Activated T-cell treated with anti-CD3 and anti-CD28 coated beads, Interleukin-2, amount 50 U/mL, for 72 hours (primary cell): ENCODE results near the gene RPS26. TPM values are rescaled to one million over a fixed set of nuclear protein-coding genes. Genes with fewer than 3 reads are reported as not detected.
A peak's percentile ranks its signal among the peaks of the same experiment; 100 is the strongest.

ENCODE experiments used
- ATAC-seq, 2 donors: fragments of 150-1000 bp; cut with Tn5 transposase; replicated peaks in 1 of 2; 2 replicates each; pipeline ENCODE4 v1.10.0; 2021; ENCODE audit warnings: moderate library complexity in 2 of 2, mild to moderate bottlenecking in 1 of 2
- DNase-seq, 2 donors: peaks; one replicate each; pipeline ENCODE4 v3.0.0; 2021 to 2022; ENCODE audit warnings: mixed read lengths in 1 of 2
- H3K27ac Mint-ChIP-seq: one replicate; pipeline ENCODE4 v1.8.0; 2022; ENCODE audit warnings: mild to moderate bottlenecking, moderate library complexity, mixed read lengths
- H3K27me3 Mint-ChIP-seq: one replicate; pipeline ENCODE4 v1.8.0; 2022; ENCODE audit warnings: low read depth, mixed read lengths
- H3K36me3 Mint-ChIP-seq, 2 donors: one replicate each; pipeline ENCODE4 v1.8.0; 2022; ENCODE audit warnings: mixed read lengths in 2 of 2, mild to moderate bottlenecking in 1 of 2; ENCODE audit not compliant: insufficient read depth in 2 of 2
- H3K4me1 Mint-ChIP-seq: one replicate; pipeline ENCODE4 v1.8.0; 2022; ENCODE audit warnings: low read depth, mixed read lengths
- H3K4me3 Mint-ChIP-seq, 2 donors: one replicate each; pipeline ENCODE4 v1.8.0; 2022; ENCODE audit warnings: mild to moderate bottlenecking in 2 of 2, mixed read lengths in 2 of 2, moderate library complexity in 2 of 2
- H3K9me3 Mint-ChIP-seq, 2 donors: one replicate each; pipeline ENCODE4 v1.8.0; 2022; ENCODE audit warnings: mixed read lengths in 2 of 2
- total RNA-seq, 2 donors: library from RNA; stranded (reverse); gene quantifications; one replicate each; pipeline ENCODE4 v1.2.3, GENCODE V29; 2022

Gene RPS26
- total RNA-seq, 2 donors from 2014 or later = 23.0 to 28.9 TPM

- Mint-ChIP-seq H3K27me3 (no peaks in the 10 kb centered on the region), H3K27ac (peak overlapping the region; percentile 59), H3K36me3 (peaks cover 2 to 6% of the 10 kb centered on the region in 2 donors), H3K9me3 (no peaks in the 10 kb centered on the region), H3K4me3 (peak overlapping the region; percentile 83 to 85), H3K4me1 (peaks cover 44% of the 10 kb centered on the region)
- DNase-seq = peak; percentile 73 to 75
- peak; percentile 80 to 81 for ATAC-seq
Observed at GRCh38 chr12:56007564-56008559, 33.9 kb upstream of the RPS26 start.

GRCh38 chr12:56010111-56010570 is 31.6 kb upstream of the RPS26 start:
- Mint-ChIP-seq H3K9me3 (no peaks in the 10 kb centered on the region), H3K4me3 (peak overlapping the region in 1 of 2 donors; percentile 5), H3K27me3 (no peaks in the 10 kb centered on the region), H3K27ac (no peak overlapping the region), H3K4me1 (peaks cover 44% of the 10 kb centered on the region), H3K36me3 (peaks cover 0 to 2% of the 10 kb centered on the region in 2 donors)
- DNase-seq = no peak
- ATAC-seq = no peak

- Mint-ChIP-seq H3K4me1 (peaks cover 58% of the 10 kb centered on the region), H3K27me3 (no peaks in the 10 kb centered on the region), H3K27ac (no peak overlapping the region), H3K4me3 (no peak overlapping the region), H3K9me3 (no peaks in the 10 kb centered on the region), H3K36me3 (peaks cover 0 to 2% of the 10 kb centered on the region in 2 donors)
- DNase-seq (no peak), ATAC-seq (no peak)
Observed at GRCh38 chr12:56011509-56012090, 30.1 kb upstream of the RPS26 start.

DNA sequence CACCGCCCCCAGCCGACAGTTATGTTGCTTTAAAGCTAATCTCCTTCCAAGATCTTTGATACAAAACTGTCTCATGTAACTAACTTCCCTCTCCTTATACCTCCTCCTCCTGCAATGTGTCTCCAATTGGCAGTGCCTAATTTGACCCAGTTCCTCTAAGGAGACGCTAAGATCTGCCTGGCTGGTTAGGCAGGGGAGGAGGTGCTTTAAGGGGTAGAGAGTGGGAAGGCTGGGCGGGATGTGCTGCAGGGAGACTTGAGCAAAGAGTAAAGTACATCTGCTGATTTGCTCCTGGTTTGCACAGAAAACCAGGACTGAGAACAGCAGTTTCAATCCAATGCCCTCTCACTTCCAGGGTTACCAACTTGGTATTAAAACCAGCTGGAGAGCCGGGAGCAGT is 28.2 kb upstream of the RPS26 start:
- Mint-ChIP-seq H3K27ac (no peak overlapping the region), H3K4me3 (no peak overlapping the region), H3K27me3 (no peaks in the 10 kb centered on the region), H3K36me3 (peaks cover 0 to 2% of the 10 kb centered on the region in 2 donors), H3K4me1 (peaks cover 44% of the 10 kb centered on the region), H3K9me3 (no peaks in the 10 kb centered on the region)
- DNase-seq (no peak), ATAC-seq (no peak)

- Mint-ChIP-seq H3K4me1 (peaks cover 37% of the 10 kb centered on the region), H3K27ac (no peak overlapping the region), H3K4me3 (no peak overlapping the region), H3K9me3 (no peaks in the 10 kb centered on the region), H3K27me3 (no peaks in the 10 kb centered on the region), H3K36me3 (no peaks in the 10 kb centered on the region)
- no peak for DNase-seq
- no peak for ATAC-seq
Observed at GRCh38 chr12:56014205-56014604, 27.5 kb upstream of the RPS26 start.

DNA sequence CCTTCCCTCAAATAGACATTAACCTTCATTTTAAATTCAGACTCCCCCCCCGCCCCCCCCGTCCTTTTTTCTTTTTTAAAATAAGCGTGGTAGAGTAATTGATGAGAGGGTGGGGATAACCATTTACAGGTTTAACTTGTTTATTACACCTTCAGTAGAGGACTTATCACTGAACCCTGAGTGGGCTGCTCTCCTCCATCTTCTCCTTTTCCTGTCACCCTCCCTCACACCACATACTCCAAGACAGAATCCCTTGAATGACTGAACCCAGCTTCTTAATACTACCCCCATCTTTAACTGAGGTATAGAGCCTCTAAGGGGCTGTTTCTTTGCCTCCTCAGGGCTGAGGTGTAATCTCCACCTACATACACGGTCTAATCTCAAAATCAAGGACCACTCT is 24.5 kb upstream of the RPS26 start:
- ATAC-seq = no peak
- peaks cover 0 to 2% of the 10 kb centered on the region in 2 donors for H3K36me3 Mint-ChIP-seq
- no peaks in the 10 kb centered on the region for H3K9me3 Mint-ChIP-seq
- DNase-seq = no peak
- no peak overlapping the region for H3K4me3 Mint-ChIP-seq
- no peaks in the 10 kb centered on the region for H3K27me3 Mint-ChIP-seq
- peaks cover 38% of the 10 kb centered on the region for H3K4me1 Mint-ChIP-seq
- no peak overlapping the region for H3K27ac Mint-ChIP-seq

GRCh38 chr12:56018356-56018755 is 23.4 kb upstream of the RPS26 start:
- ATAC-seq (no peak), DNase-seq (no peak)
- Mint-ChIP-seq H3K4me1 (peaks cover 49% of the 10 kb centered on the region), H3K9me3 (no peaks in the 10 kb centered on the region), H3K27ac (no peak overlapping the region), H3K4me3 (no peak overlapping the region), H3K36me3 (peaks cover 0 to 2% of the 10 kb centered on the region in 2 donors), H3K27me3 (no peaks in the 10 kb centered on the region)

- peak in 1 of 2 donors; percentile 29 for DNase-seq
- ATAC-seq = peak; percentile 41 to 45
- Mint-ChIP-seq H3K9me3 (no peaks in the 10 kb centered on the region), H3K4me1 (peaks cover 52% of the 10 kb centered on the region), H3K27me3 (no peaks in the 10 kb centered on the region), H3K27ac (peak within 1 kb of the TSS; percentile 96), H3K36me3 (peaks cover under 1 to 2% of the 10 kb centered on the region in 2 donors), H3K4me3 (peak within 1 kb of the TSS; percentile 95 to 97)
Observed at GRCh38 chr12:56020423-56021184, 21.1 kb upstream of the RPS26 start, which contains the start of gene IKZF4. IKZF4 (plus strand) TSS chr12:56021043; CDS start chr12:56021494, 451 bp downstream.

DNA sequence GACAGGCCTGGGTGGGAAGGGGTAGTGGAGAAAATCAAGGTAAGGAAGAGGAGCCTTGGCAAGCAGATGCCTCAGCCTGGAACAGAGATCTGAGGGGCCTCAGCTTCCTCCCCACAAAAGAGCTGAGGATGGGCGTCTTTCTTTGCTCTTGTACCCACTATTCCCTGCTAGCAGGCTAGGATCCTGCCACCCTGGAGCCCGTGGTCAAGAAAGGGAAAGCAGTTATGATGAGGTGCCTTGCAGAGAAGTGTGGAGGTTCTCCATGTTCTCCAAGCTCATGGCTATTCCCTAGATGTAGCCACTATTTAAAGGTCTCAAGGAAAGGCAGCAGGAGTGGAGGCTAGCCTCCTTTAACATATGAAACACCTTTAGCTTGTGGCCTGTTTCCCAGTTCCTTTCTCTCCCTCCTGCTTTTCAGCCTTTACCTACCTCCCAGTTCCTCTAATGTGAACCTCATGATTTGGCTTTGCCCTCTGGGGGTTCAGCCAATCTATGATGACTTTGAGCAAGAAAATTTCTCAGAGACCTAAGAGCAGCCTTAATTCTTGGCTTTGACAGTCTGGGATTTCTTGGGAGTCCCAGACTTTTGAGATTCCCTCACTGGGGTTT is 19.7 kb upstream of the RPS26 start:
- Mint-ChIP-seq H3K9me3 (no peaks in the 10 kb centered on the region), H3K27me3 (no peaks in the 10 kb centered on the region), H3K4me3 (peak overlapping the region; percentile 95 to 97), H3K4me1 (peaks cover 43% of the 10 kb centered on the region), H3K36me3 (peaks cover 2% of the 10 kb centered on the region in 2 donors), H3K27ac (peak overlapping the region; percentile 96)
- ATAC-seq (no peak), DNase-seq (no peak)

DNA sequence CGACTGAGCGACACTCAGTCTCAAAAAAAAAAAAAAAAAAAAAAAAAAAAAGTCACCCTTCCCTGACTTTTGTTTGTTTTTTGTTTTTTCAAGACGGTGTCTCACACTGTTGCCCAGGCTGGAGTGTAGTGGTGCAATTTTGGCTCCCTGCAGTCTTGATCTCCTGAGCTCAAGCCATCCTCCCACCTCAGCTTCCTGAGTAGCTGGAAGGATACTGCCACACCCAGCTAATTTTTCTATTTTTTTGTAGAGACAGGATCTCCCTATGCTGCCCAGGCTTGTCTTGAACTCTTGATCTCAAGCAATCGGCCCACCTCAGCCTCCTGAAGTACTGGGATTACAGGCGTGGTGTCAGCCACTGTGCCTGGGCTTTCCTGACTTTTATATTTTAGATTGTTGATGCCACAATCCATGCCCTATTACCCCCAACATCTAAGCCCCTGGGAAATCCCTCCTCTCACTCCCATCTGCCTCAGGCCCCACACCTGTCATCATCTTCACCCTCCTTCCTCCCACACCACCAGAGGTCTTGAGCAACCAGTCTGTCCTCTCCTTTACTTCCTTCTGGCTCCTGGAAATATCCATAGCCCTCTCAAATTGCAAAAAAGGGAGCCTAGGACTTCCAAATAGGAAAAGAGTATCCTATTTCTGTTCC is 13.1 kb upstream of the RPS26 start:
- Mint-ChIP-seq H3K4me1 (peaks cover 45% of the 10 kb centered on the region), H3K27ac (no peak overlapping the region), H3K4me3 (no peak overlapping the region), H3K36me3 (peaks cover 2 to 27% of the 10 kb centered on the region in 2 donors), H3K9me3 (no peaks in the 10 kb centered on the region), H3K27me3 (no peaks in the 10 kb centered on the region)
- no peak for DNase-seq
- no peak for ATAC-seq

GRCh38 chr12:56029166-56029519 is 12.6 kb upstream of the RPS26 start:
- ATAC-seq = no peak
- H3K9me3 Mint-ChIP-seq = no peaks in the 10 kb centered on the region
- no peaks in the 10 kb centered on the region for H3K27me3 Mint-ChIP-seq
- H3K4me3 Mint-ChIP-seq = no peak overlapping the region
- peak overlapping the region; percentile 52 for H3K27ac Mint-ChIP-seq
- peaks cover 2 to 31% of the 10 kb centered on the region in 2 donors for H3K36me3 Mint-ChIP-seq
- peaks cover 43% of the 10 kb centered on the region for H3K4me1 Mint-ChIP-seq
- DNase-seq = no peak

- no peaks in the 10 kb centered on the region for H3K27me3 Mint-ChIP-seq
- peaks cover 2 to 31% of the 10 kb centered on the region in 2 donors for H3K36me3 Mint-ChIP-seq
- H3K4me1 Mint-ChIP-seq = peaks cover 49% of the 10 kb centered on the region
- H3K9me3 Mint-ChIP-seq = no peaks in the 10 kb centered on the region
- peak overlapping the region; percentile 52 for H3K27ac Mint-ChIP-seq
- ATAC-seq (peak in 1 of 2 donors; percentile 38), DNase-seq (peak; percentile 46 to 49)
- no peak overlapping the region for H3K4me3 Mint-ChIP-seq
Observed at GRCh38 chr12:56029666-56030293, 11.9 kb upstream of the RPS26 start.
